Measurements from ENCODE around the gene TMTC2.

TMTC2 gene

DNA sequence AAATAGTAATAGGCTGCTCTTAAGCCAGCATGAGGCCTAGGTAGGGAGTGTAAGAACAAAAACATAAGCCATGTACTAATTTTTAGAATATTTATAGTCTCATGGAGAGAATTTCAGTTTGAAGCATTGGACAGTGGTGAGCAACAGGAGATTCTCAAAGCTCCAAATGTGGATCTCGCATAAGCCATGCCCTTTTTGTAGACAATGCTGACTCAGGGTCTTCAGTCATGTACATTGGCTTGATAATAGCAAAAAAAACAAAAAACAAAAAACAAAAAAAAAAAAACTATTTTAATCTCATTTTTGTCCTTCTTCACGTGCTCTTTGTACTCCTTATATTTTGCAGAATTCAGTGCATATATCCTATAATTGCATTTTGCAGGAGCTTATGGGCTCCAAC lies 402.9 kb downstream of the TMTC2 start:
- TF ChIP-seq, protein P1, sequence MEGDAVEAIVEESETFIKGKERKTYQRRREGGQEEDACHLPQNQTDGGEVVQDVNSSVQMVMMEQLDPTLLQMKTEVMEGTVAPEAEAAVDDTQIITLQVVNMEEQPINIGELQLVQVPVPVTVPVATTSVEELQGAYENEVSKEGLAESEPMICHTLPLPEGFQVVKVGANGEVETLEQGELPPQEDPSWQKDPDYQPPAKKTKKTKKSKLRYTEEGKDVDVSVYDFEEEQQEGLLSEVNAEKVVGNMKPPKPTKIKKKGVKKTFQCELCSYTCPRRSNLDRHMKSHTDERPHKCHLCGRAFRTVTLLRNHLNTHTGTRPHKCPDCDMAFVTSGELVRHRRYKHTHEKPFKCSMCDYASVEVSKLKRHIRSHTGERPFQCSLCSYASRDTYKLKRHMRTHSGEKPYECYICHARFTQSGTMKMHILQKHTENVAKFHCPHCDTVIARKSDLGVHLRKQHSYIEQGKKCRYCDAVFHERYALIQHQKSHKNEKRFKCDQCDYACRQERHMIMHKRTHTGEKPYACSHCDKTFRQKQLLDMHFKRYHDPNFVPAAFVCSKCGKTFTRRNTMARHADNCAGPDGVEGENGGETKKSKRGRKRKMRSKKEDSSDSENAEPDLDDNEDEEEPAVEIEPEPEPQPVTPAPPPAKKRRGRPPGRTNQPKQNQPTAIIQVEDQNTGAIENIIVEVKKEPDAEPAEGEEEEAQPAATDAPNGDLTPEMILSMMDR (IDR thresholded peaks at IDR 0.05; ENCODE audit: extremely low read depth, missing control alignments) = no peak
- no peak for DNase-seq (ENCODE audit: low spot score)

DNA sequence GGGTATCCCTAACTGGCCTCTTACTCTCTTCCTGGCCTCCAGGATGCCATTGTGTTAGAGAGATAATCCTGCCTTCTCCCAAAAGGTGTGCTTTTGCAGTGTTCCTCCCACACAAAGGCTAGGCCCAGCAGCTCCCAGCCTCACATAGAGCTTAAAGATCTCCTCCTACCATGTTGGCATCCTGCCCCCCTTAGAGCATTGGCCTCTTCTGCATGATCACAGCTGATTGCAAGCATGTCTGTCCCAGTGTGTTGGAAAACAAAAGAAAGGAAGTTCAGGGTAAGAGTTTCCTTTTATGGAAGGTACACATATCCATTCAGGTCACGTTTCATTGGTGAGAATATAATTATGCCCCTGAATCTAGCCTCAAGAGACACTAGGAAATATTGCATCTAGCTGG lies 405.4 kb downstream of the TMTC2 start:
- TF ChIP-seq, protein P1 (IDR thresholded peaks at IDR 0.05; ENCODE audit: extremely low read depth, missing control alignments) = no peak
- DNase-seq (ENCODE audit: low spot score) = no peak

- DNase-seq (ENCODE audit: low spot score) = no peak
- TF ChIP-seq, protein P1 (IDR thresholded peaks at IDR 0.05; ENCODE audit: extremely low read depth, missing control alignments) = no peak
Measured at GRCh38 chr12:83092606-83093005, 405.9 kb downstream of the TMTC2 start.

- no peak for DNase-seq (ENCODE audit: low spot score)
- TF ChIP-seq, protein P1 (IDR thresholded peaks at IDR 0.05; ENCODE audit: extremely low read depth, missing control alignments) = no peak
Measured at GRCh38 chr12:83093426-83093825, 406.7 kb downstream of the TMTC2 start.

DNA sequence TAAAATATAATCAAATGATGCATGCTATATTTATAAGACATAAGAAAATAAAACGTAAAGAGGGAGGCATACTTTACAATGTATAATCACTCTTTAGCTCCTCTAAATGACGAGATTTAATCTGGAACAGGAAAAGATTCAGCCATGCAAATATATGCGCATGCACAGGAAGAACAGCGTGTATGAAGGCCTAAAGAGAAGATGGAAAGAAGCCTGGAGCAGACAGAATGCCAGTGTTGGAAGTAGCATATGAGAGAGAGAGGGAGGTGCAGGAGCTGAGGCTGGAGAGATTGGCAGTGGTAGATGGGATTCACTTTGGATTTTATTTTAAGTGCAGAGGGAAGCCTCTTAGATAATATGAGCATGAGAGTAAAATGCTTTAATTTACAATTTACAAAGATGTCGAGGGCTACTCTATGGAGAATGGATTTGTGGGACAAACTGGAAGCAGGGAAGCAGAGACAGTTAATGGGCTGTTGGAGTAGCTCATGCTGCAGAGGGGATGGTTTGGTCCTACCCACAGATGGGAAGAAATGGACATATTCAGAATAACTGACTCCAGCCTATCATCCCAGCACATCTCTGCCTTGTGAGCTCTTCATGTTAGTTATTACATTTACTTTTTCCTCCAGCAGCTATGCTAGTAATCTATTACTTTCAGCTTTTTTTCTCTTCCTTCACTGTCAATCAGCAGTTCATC lies 411.1 kb downstream of the TMTC2 start:
- TF ChIP-seq, protein P1 (IDR thresholded peaks at IDR 0.05; ENCODE audit: extremely low read depth, missing control alignments) = no peak
- no peak for DNase-seq (ENCODE audit: low spot score)

DNA sequence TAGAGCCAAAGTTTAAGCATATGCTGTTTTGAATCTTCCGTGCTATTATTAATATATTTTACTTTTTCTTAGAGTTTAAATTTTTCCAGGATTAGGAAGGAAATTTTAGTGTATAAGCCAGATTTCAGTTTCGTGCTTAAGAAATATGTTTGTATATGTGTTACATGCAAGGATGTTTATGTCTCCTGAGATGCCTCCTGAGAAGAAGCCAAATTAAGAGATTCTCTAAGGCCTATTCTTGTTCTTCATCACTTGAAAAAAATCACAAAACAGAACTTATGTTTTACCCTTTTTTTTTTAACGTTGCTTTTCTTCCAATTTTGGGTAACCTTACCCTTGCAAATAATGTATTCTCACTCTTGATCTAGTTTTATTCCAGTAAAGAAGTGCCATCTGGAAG lies 412.7 kb downstream of the TMTC2 start:
- no peak for DNase-seq (ENCODE audit: low spot score)
- TF ChIP-seq, protein P1 (IDR thresholded peaks at IDR 0.05; ENCODE audit: extremely low read depth, missing control alignments) = no peak

GRCh38 chr12:83102499-83102898 lies 415.8 kb downstream of the TMTC2 start:
- TF ChIP-seq, protein P1 (IDR thresholded peaks at IDR 0.05; ENCODE audit: extremely low read depth, missing control alignments) = no peak
- no peak for DNase-seq (ENCODE audit: low spot score)
